MM.1S (cell line): ENCODE data around the gene PSMB9.

Experiments used
- CTCF ChIP-seq: fragments of 300-600 bp; sonication (generic); IDR thresholded peaks from 2 replicates; pipeline ENCODE4 v1.5.1; 2016; ENCODE audit warnings: antibody characterized with exemption, low read length, mixed read lengths
- EZH2 ChIP-seq: fragments of 300-600 bp; sonication (generic); optimal IDR thresholded peaks from 2 replicates; pipeline ENCODE3; 2017; ENCODE audit warnings: low read depth, mild to moderate bottlenecking, antibody characterized with exemption, low read length, mixed read lengths

GRCh38 chr6:32833664-32834063 lies 20.3 kb upstream of the PSMB9 start:
- TF ChIP-seq CTCF (no peak), EZH2 (no peak)
